MM.1S (cell line): ENCODE measurements around the gene KRTAP10-3.

ENCODE experiments used
- CTCF ChIP-seq: fragments of 300-600 bp; sonication (generic); IDR thresholded peaks from 2 replicates; pipeline ENCODE4 v1.5.1; 2016; ENCODE audit warnings: antibody characterized with exemption, low read length, mixed read lengths
- EZH2 ChIP-seq: fragments of 300-600 bp; sonication (generic); optimal IDR thresholded peaks from 2 replicates; pipeline ENCODE3; 2017; ENCODE audit warnings: low read depth, mild to moderate bottlenecking, antibody characterized with exemption, low read length, mixed read lengths

- TF ChIP-seq CTCF, result no peak
- TF ChIP-seq EZH2, result peak; percentile 46
Observed at GRCh38 chr21:44525391-44526095, 33.1 kb downstream of the KRTAP10-3 start.
